NCI-H1092 (cell line): ENCODE results near the gene CDC42EP4.
"Not testable (repeated sequence)": the region's sequence is repeated elsewhere in the genome, so short reads cannot be mapped to it uniquely, and the experiment has no call there.

Experiments
- DNase-seq: peaks from one replicate; lab custom pipeline; 2025; lab: John Stamatoyannopoulos, UW

The CDC42EP4 gene

DNA sequence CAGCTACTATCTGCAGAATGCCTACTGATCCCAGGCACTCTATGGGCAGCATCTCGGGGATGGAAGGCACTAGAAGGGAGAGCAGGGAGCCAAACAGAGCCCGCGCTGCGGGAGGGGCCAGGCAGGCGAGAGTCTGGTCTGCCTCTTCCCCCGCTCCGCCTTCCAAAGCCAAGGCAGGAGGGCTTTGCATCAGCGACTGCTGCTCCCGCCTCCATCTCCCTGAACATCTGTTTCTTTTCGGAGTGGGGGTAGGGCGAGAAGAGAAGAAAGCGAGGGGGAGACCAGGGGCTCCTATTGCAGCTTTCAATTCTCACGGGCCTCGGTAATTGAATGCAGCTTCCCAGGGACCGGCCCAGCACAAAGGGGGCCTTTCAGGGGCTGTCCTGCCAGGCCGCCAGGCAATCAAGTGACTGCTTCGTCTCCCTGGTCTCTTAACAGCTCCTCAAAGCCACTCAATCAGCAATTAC is 31.4 kb upstream of the CDC42EP4 start:
- DNase-seq, result peak; percentile 71

DNA sequence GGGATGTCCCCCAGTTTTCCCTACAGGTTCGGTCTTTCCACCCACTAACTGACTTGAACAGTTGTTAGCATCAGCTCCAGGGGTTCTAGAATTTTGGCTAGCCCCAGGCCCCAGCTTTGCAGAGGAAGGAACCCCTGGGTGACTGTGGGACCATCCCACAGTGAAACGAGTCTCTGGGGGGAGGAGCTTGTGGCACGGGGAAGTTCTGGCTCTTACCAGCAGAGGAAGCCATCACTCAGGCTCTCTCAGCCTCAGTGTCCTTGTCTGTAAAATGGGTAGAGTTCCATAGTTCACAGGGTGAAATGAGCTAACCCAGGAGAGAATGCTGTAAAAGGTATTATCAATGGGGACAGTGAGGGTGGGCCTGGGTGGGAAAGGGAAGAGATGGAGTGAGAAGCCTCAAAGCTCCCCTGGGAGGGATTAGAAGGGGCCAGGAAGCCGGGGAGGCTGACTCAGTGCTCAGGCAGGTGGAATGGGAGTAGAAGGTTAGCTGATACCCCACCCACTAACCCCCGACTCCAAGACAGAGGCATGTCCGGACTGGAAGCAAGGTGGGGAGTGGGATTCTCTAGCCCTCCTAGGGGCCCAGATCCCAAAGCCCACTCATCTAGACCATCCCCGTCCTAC is 30.9 kb upstream of the CDC42EP4 start:
- no peak for DNase-seq

DNA sequence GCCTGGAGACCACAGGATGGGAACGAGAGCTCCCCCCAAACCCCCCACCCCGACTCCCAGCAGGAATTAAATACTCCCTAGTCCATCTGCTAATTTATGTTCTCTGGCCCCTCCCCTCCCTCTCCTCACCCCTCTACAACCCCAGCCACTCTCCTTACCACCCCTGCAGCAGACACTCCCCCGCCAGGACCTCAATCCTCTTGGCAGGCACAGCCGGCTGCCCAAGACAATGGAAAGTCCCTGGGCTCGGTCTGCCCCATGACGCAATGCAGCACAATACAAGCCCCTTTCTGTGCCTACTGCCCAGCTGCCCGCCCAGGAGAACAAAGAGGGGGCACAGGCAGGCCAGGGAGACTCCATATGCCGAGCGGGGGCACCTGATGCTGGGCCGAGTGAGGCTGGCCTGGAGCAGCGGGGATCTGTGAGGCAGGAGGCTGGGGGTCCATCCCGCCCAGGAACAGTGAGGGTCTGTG is 30.3 kb upstream of the CDC42EP4 start:
- peak; percentile 77 for DNase-seq

DNA sequence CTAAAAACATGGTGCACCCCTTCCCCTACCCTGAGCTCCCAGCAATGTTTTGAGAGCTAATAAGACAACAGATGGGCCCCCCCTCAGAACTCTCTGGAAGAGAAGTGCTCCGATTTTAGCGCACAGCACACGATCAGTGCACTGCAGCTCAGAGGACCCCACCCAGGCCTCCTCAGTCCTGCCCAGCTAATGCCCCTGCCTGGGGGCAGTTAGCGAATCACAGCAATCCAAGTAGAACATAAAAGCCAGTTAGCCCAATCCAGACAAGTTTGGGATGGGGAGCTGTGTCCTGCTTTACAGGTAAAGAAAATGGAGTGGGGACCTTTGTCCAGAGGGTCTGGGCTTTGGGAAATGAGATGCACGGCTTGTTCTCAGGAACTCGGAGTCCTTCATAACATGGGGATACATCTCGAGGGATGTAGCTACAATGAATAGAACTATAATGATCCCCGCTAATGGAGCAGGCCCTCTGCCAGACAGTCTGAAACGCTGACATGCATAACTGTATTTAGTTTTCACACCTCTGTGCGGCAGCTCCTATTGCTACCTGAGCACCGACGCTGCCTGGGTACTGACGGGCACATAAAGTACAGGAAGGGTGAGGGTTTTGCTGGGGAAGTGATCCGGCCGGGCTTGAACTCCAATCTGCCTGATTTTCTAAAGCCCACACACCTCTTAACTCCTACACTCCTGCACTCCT is 29.7 kb upstream of the CDC42EP4 start:
- peak; percentile 51 for DNase-seq

DNA sequence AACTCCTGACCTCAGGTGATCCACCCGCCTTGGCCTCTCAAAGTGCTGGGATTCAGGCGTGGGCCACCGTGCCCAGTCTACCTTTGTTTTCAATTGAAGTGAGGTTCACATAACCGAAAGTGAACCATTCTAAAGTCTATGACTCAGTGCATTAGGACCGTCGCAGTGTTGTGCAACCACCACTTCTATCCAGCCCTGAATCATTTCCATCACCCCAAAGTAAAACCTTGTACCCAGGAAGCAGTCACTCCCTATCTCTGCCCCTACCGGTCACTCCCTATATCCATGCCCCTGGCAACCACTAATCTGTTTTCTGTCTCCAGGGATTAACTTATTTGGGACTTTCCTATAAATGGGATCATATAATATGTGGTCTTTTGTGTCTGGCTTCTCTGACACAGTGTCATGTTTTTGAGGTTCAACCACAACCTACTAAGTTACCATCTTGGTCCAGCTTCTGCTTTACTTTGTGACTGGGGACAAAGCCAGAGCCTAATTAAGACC is 28.3 kb upstream of the CDC42EP4 start:
- no peak for DNase-seq

DNA sequence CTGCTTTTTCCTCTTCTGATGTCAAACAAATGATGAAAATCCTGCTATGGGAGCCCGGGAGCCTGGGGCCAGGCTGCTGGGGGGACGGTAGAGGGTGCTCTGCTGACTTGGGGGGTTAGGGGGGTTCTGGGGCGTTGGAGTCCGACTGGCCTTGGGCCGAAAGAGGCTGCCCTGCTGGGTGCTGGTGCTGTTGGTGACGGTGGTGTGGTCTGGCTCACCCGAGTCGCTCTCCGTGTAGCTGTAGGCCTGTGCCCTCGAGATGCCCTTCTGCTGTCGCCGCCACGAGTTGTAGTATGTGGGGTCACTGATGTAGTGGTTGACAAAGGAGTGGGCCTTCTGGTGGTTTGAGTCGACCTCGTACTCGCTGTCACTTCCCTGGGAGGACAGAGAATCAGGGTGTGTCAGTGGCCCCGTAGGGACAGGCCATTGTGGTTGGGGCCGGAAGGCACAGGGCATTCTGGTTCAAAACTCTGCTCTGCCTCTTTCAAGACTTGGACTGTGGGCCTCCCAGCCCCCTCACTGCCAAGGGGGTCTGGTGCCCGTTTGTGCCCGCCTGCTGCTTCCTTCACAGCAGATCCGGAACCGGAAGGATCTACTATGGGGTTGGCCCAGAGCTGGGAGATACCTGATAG is 26.9 kb upstream of the CDC42EP4 start:
- no peak for DNase-seq

DNA sequence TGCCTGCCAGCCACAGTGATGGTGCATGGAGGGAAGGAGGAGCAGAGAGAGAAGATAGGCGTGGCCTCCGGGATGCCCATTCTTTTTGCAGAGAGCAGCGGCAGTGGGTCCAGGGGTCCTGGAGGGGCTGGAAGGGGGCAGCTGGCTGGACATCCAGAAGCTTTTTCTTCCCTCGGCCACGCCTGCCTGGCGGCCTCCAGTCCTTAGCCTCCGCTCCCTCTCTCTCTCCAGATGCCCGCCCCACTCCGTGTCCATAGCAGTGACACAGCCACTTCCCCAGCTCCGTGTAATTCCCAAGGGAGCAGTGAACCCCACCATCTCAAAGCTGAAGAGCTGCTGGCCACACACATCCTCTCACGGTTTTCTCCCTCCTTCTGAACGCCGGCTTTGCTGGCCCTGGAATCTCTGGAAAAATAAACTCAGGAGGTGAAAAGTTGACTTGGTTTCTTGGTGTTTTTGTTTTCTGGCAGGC is 26.3 kb upstream of the CDC42EP4 start:
- DNase-seq, result no peak

DNA sequence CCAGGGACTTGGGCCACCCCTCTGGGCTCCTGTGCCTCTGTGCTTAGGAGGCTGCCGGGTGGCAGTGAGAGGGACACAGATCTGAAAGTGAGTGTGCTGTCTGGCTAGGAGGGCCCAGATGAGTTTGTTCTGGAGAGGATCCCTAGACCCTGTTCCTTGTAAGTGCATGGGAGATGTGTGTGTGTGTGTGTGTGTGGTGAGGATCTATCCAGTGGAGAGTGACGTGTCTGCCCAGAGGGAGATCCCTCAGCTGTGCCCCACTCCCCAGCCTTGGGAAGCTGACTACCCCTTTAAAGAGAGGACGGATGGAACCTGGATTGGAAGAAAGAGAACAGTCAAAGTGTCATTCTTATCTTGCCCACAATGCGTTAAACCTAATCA is 25.5 kb upstream of the CDC42EP4 start:
- DNase-seq, result no peak

DNA sequence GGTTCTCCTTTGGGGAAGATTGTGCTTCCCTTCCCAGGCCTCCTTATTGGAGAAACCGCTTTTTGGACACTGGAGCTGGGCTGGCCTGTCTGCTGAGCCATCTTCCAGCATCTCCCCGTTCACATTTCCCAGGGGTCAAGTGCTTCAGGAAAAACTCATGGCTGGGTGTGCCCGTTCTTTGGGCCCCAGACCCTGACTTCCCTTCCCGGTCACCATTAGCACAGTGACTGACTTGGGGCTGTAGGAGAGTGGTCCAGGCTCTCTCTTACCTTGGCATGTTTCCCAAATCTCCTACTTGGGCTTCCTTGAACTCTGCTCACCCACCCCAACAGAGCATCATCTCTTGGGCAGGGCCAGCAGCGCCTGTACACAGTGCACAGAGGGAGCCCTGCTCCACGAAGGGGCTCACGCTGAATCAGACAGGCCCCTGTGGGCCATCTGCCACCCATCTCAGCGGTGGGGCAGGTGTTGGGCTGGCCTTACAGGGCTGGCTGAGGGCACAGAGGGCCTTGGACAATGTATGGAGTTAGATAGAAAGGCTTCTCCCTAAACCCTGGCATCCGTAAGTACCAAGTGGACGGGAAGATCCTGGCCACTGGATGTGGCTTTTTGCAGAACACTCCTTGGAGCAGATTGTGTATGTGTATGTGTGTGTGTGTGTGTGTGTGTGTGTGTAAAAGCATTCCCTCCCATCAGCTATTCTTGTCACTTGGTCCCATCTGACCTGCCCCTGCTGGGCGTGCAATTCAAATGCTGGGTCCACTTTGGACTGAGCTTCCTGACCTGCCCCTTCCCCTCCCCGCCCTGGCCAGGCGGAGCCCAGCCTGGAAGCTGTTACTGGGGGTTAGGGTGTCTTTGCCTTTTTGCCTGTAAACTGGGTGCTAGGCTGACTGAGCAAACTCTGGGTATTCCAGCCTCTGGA is 24.9 kb upstream of the CDC42EP4 start:
- no peak for DNase-seq

DNA sequence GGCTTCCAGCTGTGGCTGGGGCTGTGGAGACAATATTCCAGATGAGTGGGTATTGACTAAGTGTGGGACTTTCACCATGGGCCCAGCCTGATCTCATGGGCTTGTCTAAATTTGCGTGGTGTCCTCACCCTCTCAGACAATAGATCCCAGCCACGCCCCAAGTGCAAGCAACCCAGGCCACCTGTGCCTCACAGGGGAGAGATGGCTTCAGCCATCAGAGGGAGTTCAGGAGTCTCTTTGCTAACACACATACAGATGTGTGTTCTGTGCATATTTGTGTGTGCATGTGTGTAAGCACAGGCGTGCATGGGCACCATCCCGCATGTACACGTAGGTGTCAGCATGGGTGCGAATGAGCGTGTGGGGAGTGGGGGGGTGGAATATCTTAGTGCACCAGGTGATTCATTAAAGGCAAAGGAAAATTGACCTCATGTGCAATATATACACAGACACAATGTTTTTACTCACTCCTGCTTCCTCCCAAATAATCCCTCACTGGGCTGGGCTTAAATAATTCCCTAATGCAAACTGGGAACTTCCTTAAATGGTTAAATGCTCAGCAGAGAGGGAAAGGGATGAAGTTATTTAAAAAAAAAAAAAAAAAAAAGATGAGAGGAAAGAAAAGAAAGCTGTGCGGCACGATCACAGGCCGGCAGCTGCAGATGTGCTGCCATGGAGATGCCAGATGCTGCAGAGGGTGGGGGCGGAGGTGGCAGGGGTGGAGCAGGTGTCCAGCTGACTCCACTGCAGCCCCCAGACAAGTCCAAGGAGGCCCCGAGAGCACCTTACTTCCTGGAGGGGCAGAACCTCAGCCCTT is 24.0 kb upstream of the CDC42EP4 start:
- DNase-seq, result no peak

DNA sequence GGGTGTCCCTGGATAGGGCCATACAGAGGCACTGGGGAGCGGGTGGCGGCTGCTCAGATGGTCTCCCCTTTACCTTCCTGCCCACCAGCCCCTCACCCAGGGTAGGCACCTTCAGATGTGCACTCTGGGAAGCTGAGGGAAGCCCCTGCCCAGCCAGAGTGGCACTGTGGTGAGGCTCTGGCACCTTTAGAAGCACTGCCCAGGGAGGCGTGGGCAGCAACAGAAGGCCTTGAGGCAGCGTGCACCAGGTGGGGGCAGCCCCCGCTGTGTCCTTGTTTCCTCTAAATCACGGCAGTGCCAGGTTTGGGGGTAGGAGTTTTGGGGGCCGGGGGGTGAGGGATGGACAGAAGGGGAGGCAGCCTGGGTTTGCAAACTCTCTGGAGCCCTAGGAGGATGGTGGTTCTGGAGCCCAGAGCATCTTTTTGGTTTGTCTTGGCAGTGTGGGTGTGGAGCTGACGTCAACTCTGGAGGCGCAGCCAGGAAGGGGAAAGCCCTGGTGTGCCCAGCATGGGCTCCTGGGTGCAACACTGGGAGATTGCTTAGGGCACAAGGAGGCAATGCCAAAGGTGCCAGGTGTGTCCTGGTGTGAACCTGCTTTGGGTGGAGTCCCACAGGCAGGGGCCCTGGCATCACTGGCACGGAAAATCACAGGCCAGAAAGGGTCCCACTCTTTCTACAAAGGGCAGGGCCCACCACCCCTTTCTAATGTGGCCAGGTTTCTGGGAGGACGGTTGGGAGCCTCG is 23.1 kb upstream of the CDC42EP4 start:
- no peak for DNase-seq

DNA sequence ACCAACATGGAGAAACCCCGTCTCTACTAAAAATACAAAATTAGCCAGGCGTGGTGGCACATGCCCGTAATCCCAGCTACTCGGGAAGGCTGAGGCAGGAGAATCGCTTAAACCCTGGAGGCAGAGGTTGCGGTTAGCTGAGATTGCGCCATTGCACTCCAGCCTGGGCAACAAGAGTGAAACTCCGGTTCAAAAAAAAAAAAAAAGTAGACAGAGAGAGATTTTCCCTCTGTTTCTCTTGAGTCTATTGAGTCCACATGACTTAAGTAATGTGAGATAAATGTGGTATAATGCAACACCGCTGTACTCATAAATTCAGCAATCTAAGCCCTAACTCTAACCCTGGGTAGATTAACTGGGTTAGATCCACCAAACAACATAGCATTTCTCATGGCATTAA is 21.6 kb upstream of the CDC42EP4 start:
- not testable (repeated sequence) for DNase-seq

DNA sequence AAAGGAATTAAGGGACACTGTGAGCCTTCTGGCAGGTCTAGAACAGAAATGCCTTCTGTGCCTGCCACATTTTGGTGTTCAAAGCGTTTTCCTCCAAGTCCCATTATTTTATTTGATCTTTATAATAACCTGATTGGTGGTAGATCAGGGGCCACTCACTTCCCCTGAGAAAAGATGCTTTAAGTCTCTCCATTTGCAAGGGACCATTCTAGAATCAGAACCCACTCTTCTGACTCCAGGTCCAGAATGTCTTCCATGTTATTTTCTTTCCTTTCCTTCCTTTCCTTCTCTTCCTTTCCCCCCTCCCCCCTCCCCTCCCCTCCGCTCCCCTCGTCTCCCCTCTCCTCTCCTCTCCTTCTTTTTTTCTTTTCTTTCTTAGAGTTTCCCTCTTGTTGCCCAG is 19.3 kb upstream of the CDC42EP4 start:
- no peak for DNase-seq

DNA sequence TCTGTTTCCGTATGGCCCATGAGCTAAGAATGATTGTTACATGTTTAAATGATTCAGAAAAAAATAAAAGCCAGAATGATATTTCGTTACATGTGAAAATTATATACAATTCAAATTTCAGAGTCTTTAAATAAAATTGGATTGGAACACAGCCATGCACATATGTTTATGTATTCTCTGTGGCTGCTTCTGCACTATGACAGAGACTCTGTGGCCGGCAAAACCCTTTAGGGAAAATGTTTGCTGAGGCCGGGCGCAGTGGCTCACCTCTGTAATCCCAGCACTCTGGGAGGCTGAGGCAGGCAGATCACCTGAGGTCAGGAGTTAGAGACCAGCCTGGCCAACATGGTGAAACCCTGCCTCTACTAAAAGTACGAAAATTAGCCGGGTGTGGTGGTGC is 15.9 kb upstream of the CDC42EP4 start:
- DNase-seq, result no peak

DNA sequence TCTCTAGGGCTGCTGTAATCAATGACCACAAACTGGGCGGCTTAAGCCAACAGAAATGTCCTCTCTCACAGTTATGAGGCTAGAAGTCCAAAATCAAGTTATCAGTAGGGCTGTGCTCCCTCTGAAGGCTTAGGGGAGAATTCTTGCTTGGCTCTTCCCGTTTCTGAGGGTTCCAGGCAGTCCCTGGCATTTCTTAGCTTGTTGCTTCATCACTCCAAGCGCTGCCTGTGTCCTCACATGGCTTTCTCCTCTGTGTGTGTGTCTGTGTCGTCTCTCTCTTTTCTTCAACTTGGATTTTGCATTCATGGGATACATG is 13.7 kb upstream of the CDC42EP4 start:
- no peak for DNase-seq

DNA sequence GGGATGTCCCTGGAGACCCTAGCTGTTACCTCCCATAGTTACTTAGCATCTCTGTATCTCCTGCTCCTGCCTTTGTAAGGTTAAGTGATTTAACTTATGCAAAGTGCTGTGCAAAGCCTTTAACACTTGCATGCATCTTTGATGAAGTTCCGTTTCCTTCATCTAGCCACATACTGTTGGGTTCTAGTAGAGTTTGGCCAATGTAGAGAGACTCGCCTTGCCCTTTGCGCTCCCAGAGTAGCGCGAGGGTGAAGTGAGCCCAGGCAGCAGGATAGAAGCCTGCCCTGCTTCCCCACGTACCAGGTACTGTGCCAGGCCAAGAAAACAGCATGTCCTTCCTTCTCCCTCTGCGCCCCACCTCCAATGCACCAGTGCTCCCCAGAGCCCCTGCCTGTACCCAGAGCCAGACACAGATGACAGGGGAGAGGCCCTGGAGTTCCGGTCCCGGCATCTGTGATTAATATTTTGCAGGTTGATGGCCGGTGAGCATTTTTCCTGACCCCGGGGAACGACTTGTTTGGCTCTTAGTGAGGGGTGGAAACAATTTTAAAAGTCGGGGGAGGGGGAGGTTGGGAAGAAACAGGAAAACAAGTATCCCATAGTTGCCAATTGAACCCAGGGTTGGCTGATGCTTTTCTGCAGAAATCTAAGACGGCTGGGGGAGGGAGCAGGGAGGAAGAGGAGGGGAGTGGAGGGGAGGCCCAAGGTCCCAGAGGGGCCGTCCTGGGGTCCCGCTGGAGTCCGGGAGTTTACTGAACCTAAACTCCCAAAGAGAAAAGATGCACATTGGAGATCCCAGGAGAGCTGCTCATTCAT is 13.1 kb upstream of the CDC42EP4 start:
- DNase-seq, result no peak

DNA sequence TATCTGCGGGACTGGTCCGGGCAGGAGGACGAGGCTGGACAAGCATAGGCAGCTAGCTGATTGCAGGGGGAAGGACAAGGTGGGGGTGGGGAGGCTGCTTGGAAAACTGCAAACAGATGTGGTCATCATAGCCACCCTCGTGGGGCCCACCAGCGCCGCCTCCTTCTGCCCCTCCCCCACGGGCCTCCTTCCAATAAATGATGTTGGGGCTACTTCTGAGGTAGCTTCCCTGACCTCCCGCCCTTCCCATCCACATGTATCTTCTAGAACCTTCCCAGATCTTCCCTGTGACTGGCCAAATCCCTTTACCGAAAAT is 12.3 kb upstream of the CDC42EP4 start:
- no peak for DNase-seq

DNA sequence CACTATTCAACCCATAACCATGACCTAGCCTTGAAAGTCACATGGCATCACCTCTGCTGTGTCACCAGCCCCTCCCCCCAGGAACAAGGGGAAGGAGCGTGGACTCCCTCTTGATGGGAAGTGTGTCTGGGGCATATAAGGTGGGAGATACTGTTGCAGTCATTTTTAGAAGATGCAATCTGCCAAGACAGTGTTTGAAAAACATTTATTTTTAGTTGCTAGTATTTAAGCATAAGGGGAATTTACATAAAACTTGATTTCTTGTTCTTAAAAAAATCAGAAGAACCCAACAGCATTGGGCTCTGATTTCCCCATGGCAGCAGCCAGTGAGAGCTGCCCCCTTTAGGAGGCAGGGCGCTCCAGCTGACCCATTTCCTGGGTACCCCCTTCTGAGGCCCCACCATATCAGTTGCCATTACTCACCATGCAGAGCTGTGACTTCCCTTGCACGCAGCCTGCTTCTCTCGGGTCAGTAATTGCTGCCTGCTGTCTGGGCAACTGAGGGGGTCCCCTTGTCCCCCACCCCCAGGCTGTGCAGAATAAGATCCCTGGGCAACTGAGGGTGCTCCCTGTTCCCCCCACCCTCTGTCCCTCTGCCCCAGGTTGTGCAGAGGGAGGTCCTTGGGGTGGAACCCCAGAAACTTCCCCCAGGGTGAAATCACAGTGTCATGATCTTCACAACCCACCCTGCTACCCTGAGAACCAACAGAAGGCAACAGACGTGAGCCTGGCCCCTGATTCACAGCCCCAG is 11.8 kb upstream of the CDC42EP4 start:
- DNase-seq, result no peak
